HFFc6 (cell line): ENCODE measurements around the gene NR0B2. TPM values are rescaled to one million over a fixed set of nuclear protein-coding genes. Genes with fewer than 3 reads are reported as not detected.

Experiments
- DNase-seq: peaks from one replicate; pipeline ENCODE4 v3.0.0-alpha.2; 2018
- H3K27ac Mint-ChIP-seq: 2 replicates; pipeline ENCODE4 v1.8.0; 2020; ENCODE audit warnings: mild to moderate bottlenecking, mixed read lengths
- H3K27me3 Mint-ChIP-seq: 2 replicates; pipeline ENCODE4 v1.8.0; 2021; ENCODE audit warnings: mild to moderate bottlenecking, moderate library complexity, mixed read lengths; ENCODE audit not compliant: insufficient read depth
- H3K36me3 Mint-ChIP-seq: 2 replicates; pipeline ENCODE4 v1.8.0; 2021; ENCODE audit warnings: low read depth, mixed read lengths
- H3K4me1 Mint-ChIP-seq: 2 replicates; pipeline ENCODE4 v1.8.0; 2020; ENCODE audit warnings: low read depth, mixed read lengths
- H3K4me3 Mint-ChIP-seq: 2 replicates; pipeline ENCODE4 v1.8.0; 2020; ENCODE audit warnings: mild to moderate bottlenecking, moderate library complexity, mixed read lengths
- H3K9me3 Mint-ChIP-seq: 2 replicates; pipeline ENCODE4 v1.8.0; 2020; ENCODE audit warnings: mild to moderate bottlenecking, mixed read lengths
- CTCF ChIP-seq: fragments of 200-600 bp; sonication (generic); IDR thresholded peaks from 2 replicates; pipeline ENCODE4 v1.5.0; 2021; ENCODE audit warnings: antibody characterized with exemption, mild to moderate bottlenecking
- total RNA-seq, 6 experiments: library from RNA; stranded (reverse); fragmentation: NEBNext Ultra II Directional; extraction: Animal tissue kit (Norgen Biotek cat#: 25700); gene quantifications; 2 replicates in 1 of 6; 3 replicates in 5 of 6; pipeline ENCODE4 v1.2.3, GENCODE V29; 2021

NR0B2 gene
- total RNA-seq, 6 experiments from 2014 or later: not detected

- Mint-ChIP-seq H3K27me3 (peaks cover 9% of the 10 kb centered on the region), H3K27ac (peak within 1 kb of the TSS; percentile 97), H3K9me3 (no peaks in the 10 kb centered on the region), H3K4me3 (peak within 1 kb of the TSS; percentile 97), H3K36me3 (peaks cover 30% of the 10 kb centered on the region), H3K4me1 (peaks cover 37% of the 10 kb centered on the region)
- TF ChIP-seq CTCF: no peak
- peak; percentile 98 for DNase-seq
These were observed 8.0 kb upstream of the NR0B2 start, which contains the start of gene NUDC for GRCh38 chr1:26921540-26922430. Gene NUDC (plus strand): TSS chr1:26921743. CDS start chr1:26921849, 106 bp downstream.

- peak overlapping the region; percentile 97 for H3K27ac Mint-ChIP-seq
- peaks cover 36% of the 10 kb centered on the region for H3K4me1 Mint-ChIP-seq
- H3K27me3 Mint-ChIP-seq: peaks cover 9% of the 10 kb centered on the region
- H3K9me3 Mint-ChIP-seq: no peaks in the 10 kb centered on the region
- TF ChIP-seq CTCF: no peak
- H3K36me3 Mint-ChIP-seq: peaks cover 25% of the 10 kb centered on the region; the same call in 1 of the 2 replicates
- no peak for DNase-seq
- H3K4me3 Mint-ChIP-seq: peak overlapping the region; percentile 97
These were observed 7.4 kb upstream of the NR0B2 start for GRCh38 chr1:26921126-26921539.

GRCh38 chr1:26915204-26915842 is 1.5 kb upstream of the NR0B2 start:
- H3K9me3 Mint-ChIP-seq: no peaks in the 10 kb centered on the region
- peaks cover 9% of the 10 kb centered on the region for H3K27me3 Mint-ChIP-seq
- H3K36me3 Mint-ChIP-seq: no peaks in the 10 kb centered on the region
- peaks cover 3% of the 10 kb centered on the region for H3K4me1 Mint-ChIP-seq
- no peak for TF ChIP-seq CTCF
- H3K27ac Mint-ChIP-seq: no peak overlapping the region
- DNase-seq: no peak
- no peak overlapping the region for H3K4me3 Mint-ChIP-seq

GRCh38 chr1:26913389-26913753 is 404 bp downstream of the NR0B2 start:
- H3K9me3 Mint-ChIP-seq: no peaks in the 10 kb centered on the region
- DNase-seq: no peak
- no peak for TF ChIP-seq CTCF
- H3K4me1 Mint-ChIP-seq: peaks cover under 1% of the 10 kb centered on the region
- peaks cover 12% of the 10 kb centered on the region for H3K27me3 Mint-ChIP-seq
- no peak overlapping the region for H3K27ac Mint-ChIP-seq
- no peaks in the 10 kb centered on the region for H3K36me3 Mint-ChIP-seq
- H3K4me3 Mint-ChIP-seq: no peak overlapping the region

GRCh38 chr1:26912147-26912490 is 1.7 kb downstream of the NR0B2 start:
- TF ChIP-seq CTCF: no peak
- Mint-ChIP-seq H3K9me3 (no peaks in the 10 kb centered on the region), H3K36me3 (no peaks in the 10 kb centered on the region), H3K27me3 (peaks cover 17% of the 10 kb centered on the region), H3K27ac (no peak overlapping the region), H3K4me3 (no peak overlapping the region), H3K4me1 (peaks cover 13% of the 10 kb centered on the region)
- DNase-seq: no peak
